Left lung (tissue), 10 donors: ENCODE data around the gene EIF3A. TPM values are rescaled to one million over a fixed set of nuclear protein-coding genes. Genes with fewer than 3 reads are reported as not detected.
"Not testable (repeated sequence)": the region's sequence is repeated elsewhere in the genome, so short reads cannot be mapped to it uniquely, and the experiment has no call there.

Source experiments
- ATAC-seq: fragments of 200-7000 bp; cut with Tn5 transposase; one replicate; pipeline ENCODE4 v1.9.1; 2020; ENCODE audit warnings: moderate library complexity
- DNase-seq, 4 donors: peaks; one replicate each; pipeline ENCODE4 v3.0.0-alpha.2; 2013 to 2020
- H3K27ac ChIP-seq, 2 donors: fragments of 200-600 bp; sonication (generic) in 1 of 2; one replicate each; pipeline versions ENCODE4 v1.5.0 to v1.8.0; 2020 to 2021
- H3K27me3 ChIP-seq, 2 donors: fragments of 200-600 bp; sonication (generic) in 1 of 2; one replicate each; pipeline versions ENCODE4 v1.5.0 to v1.8.0; 2020 to 2021
- H3K36me3 ChIP-seq, 2 donors: fragments of 200-600 bp; sonication (generic) in 1 of 2; one replicate each; pipeline versions ENCODE4 v1.5.0 to v1.8.0; 2020 to 2021
- H3K4me1 ChIP-seq, 2 donors: fragments of 200-600 bp; one replicate each; pipeline ENCODE4 v1.8.0; 2021
- H3K4me3 ChIP-seq, 2 donors: fragments of 200-600 bp; sonication (generic) in 1 of 2; one replicate each; pipeline versions ENCODE4 v1.5.0 to v1.8.0; 2020 to 2021; ENCODE audit warnings: mild to moderate bottlenecking in 1 of 2
- H3K9me3 ChIP-seq, 2 donors: fragments of 200-600 bp; sonication (generic) in 1 of 2; one replicate each; pipeline versions ENCODE4 v1.5.0 to v1.8.0; 2020 to 2021
- intact Hi-C, 2 donors: fragments of 100-400 bp; cut with DNase I; formaldehyde crosslinking; loops; one replicate each; pipeline versions ENCODE4 v1.11.2 to v1.14.2; 2022
- polyA plus RNA-seq, 6 donors: library from polyadenylated mRNA; unstranded; fragments of 120-200 nt; gene quantifications; one replicate each; pipeline ENCODE4 v1.2.1, GENCODE V29; 2013; ENCODE audit not compliant: insufficient read length in 6 of 6
- total RNA-seq, 2 donors: library from RNA; stranded (reverse); fragmentation: NEBNext Ultra II Directional; extraction: Animal tissue kit (Norgen Biotek cat#: 25700); gene quantifications; one replicate each; pipeline ENCODE4 v1.2.1, GENCODE V29; 2021
- TF ChIP-seq, protein P1 (sequence below), 2 donors: fragments of 200-600 bp; sonication (generic) in 1 of 2; IDR thresholded peaks; one replicate each; pipeline versions ENCODE4 v1.5.0 to v1.8.0; 2021; ENCODE audit warnings: antibody characterized with exemption in 2 of 2
- donor health status: DM: no; HTN: yes; CAD: no.
- donor health status: DM: no; HTN: no; CAD: no.

EIF3A gene
- total and polyA plus RNA-seq, 8 donors = 89.1 to 172 (median 154) TPM

DNA sequence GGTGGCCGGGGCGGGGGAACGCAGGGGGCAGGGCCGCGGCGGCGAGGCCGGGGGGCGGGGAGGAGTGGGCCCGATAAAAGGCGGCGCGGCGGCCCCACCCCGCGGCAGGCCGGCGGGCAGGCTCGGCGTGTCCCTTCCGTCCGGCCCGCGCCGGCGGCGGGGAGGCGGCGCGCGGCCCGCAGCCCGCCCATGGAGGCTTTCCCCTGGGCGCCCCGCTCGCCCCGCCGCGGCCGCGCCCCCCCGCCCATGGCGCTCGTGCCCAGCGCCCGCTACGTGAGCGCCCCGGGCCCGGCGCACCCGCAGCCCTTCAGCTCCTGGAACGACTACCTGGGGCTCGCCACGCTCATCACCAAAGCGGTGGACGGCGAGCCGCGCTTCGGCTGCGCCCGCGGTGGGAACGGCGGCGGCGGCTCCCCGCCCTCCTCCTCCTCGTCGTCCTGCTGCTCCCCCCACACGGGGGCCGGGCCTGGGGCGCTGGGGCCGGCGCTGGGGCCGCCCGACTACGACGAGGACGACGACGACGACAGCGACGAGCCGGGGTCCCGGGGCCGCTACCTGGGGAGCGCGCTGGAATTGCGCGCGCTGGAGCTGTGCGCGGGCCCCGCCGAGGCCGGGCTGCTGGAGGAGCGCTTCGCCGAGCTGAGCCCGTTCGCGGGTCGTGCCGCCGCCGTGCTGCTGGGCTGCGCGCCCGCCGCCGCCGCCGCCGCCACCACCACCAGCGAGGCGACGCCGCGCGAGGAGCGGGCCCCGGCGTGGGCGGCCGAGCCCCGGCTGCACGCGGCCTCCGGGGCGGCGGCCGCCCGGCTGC, 50.8 kb downstream of the EIF3A start, which contains the start of gene NANOS1:
Gene NANOS1 (plus strand): TSS at position 102 of the 808 bp plus-strand sequence. CDS start 88 bp downstream, at position 190.
- H3K27me3 ChIP-seq = peaks cover 0 to 18% of the 10 kb centered on the region in 2 donors
- peak in 3 of 4 donors; percentile 24 to 82 (median 30) for DNase-seq
- H3K27ac ChIP-seq = no peak within 1 kb of the TSS
- H3K9me3 ChIP-seq = no peaks in the 10 kb centered on the region
- intact Hi-C loops = no loop called here
- H3K4me3 ChIP-seq = peak within 1 kb of the TSS; percentile 48
- H3K4me1 ChIP-seq = peaks cover 6 to 23% of the 10 kb centered on the region in 2 donors
- TF ChIP-seq, protein P1, sequence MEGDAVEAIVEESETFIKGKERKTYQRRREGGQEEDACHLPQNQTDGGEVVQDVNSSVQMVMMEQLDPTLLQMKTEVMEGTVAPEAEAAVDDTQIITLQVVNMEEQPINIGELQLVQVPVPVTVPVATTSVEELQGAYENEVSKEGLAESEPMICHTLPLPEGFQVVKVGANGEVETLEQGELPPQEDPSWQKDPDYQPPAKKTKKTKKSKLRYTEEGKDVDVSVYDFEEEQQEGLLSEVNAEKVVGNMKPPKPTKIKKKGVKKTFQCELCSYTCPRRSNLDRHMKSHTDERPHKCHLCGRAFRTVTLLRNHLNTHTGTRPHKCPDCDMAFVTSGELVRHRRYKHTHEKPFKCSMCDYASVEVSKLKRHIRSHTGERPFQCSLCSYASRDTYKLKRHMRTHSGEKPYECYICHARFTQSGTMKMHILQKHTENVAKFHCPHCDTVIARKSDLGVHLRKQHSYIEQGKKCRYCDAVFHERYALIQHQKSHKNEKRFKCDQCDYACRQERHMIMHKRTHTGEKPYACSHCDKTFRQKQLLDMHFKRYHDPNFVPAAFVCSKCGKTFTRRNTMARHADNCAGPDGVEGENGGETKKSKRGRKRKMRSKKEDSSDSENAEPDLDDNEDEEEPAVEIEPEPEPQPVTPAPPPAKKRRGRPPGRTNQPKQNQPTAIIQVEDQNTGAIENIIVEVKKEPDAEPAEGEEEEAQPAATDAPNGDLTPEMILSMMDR (IDR thresholded peaks at IDR 0.05) = no peak
- peaks cover 0 to 21% of the 10 kb centered on the region in 2 donors for H3K36me3 ChIP-seq
- no peak for ATAC-seq

DNA sequence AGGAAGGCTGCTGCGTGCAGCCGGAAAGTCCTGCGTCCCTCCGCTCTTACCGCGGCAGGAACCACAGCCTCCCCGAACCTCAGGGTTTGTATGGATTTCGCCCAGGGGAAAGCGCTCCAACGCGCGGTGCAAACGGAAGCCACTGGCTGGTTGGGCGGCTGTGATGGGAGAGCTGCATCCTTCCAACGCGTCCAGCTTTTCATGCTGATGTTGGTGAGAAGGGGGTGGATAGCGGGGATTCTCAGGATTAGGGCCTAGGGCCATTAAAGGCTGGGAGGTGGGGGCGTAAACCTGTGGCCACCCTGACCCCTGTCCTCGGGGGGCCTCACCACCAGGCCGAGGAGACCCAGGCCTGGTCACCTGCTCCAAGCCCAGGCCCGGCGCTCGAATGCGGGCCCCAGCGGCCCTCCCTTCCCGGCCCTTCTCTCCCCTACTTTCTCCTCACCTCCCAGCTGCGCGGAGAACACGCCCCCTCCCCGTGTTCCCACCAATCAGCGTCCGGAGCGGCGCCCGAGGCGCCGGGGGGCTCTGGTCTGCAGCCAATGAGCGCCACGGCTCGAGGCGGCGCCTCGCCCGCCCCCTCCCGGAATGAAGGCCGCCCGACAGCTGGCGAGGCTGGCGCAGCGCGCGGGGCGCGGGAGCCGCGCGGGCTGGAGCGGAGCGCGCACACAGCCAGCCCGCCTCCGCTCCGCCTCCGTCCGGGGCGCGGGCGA, 51.6 kb downstream of the EIF3A start:
- Histone ChIP-seq H3K4me1 (peaks cover 6 to 23% of the 10 kb centered on the region in 2 donors), H3K36me3 (peaks cover 0 to 14% of the 10 kb centered on the region in 2 donors), H3K4me3 (peak overlapping the region; percentile 20 to 36), H3K9me3 (no peaks in the 10 kb centered on the region), H3K27ac (no peak overlapping the region), H3K27me3 (peaks cover 0 to 18% of the 10 kb centered on the region in 2 donors)
- TF ChIP-seq, protein P1 (IDR thresholded peaks at IDR 0.05) = peak; percentile 16 to 22
- ATAC-seq (peak; percentile 83), DNase-seq (peak; percentile 84 to 92 (median 90))
- intact Hi-C loops = no loop called here

DNA sequence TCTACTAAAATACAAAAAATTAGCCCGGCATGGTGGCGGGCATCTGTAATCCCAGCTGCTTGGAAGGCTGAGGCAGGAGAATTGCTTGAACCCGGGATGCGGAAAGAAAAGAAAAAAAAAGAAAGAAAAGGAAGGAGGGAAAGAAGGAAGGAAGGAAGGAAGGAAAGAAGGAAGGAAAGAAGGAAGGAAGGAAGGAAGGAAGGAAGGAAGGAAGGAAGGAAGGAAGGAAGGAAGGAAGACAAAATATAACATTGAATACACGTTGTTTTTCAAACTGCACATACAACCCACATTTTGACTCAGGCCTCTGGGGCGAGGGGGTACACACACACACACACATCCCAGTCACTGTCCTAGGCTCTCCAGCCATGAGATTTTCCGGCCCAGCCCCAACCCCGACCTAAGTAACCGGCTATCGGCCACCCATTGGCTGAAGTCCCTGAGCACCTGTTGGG, 52.1 kb downstream of the EIF3A start:
- peaks cover 6 to 23% of the 10 kb centered on the region in 2 donors for H3K4me1 ChIP-seq
- H3K27me3 ChIP-seq = peaks cover 0 to 18% of the 10 kb centered on the region in 2 donors
- H3K9me3 ChIP-seq, DNase-seq, intact Hi-C loops, H3K36me3 ChIP-seq, ATAC-seq, H3K27ac ChIP-seq: not testable (repeated sequence)
- H3K4me3 ChIP-seq = peak overlapping the region in 1 of 2 donors; percentile 36

DNA sequence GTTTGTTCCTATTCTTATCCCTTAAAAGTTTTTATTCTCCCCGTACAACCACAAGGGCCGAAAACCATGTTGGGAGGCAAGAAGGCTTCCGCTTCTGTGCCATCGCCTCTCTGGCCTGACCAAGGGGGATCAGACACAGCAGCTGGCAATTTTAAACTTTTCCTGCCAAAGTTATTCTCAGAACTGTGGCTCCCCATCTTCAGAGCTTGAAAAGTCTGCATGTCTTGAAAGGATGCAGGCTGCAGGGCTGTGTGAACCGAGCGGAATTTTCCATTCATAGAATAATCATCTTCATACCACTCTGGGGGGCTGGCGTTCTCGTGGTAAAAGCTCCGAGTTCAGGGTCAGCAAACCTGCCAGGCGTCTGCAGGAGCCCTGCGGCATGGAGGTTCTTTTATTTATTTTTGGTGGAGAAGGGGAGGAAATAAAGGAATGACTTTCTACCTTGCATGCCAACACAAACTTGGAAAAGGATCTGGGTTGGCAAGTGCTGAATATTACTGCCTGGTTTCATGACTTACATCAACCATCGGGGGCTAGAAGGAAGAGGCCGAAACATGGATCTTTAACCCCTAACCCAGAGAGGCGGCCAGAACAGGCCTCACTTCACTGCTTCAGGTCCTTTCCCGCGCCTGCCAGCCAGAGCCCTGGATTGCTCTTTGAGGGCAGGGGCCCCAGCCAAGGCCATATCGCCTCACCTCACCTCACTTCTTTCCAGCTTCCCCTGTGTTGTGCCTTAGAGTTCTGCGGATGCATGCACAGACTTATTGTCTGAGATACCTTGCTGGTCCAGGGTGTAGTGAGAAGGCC, 54.1 kb downstream of the EIF3A start:
- Histone ChIP-seq H3K4me3 (no peak overlapping the region), H3K27me3 (peaks cover 0 to 18% of the 10 kb centered on the region in 2 donors), H3K9me3 (no peaks in the 10 kb centered on the region), H3K36me3 (no peaks in the 10 kb centered on the region), H3K4me1 (peaks cover 6 to 22% of the 10 kb centered on the region in 2 donors), H3K27ac (peak overlapping the region in 1 of 2 donors; percentile 67)
- DNase-seq = no peak
- TF ChIP-seq, protein P1 (IDR thresholded peaks at IDR 0.05) = no peak
- intact Hi-C loops = no loop called here
- no peak for ATAC-seq

DNA sequence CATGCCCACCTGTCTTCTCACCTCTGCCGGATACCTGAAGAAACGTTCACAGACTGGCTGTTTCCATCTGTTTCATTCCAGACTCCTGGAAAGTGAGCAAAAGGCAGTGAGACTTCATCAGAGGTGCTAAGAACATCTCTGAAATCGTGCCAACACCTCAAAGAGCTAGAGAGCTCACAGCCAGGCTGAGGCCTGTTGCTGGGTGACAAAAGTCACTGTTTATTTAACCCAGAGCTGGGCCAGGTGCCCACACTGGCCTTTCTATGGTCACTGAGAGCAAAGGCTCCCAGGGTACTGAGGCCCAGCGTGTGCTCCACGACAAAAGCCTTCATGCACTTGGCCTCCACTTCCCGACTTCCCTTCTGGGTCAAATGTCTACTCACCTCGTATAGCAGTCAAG, 54.8 kb downstream of the EIF3A start:
- H3K4me3 ChIP-seq = no peak overlapping the region
- intact Hi-C loops = no loop called here
- TF ChIP-seq, protein P1 (IDR thresholded peaks at IDR 0.05) = no peak
- DNase-seq (peak in 2 of 4 donors; percentile 53 to 62), ATAC-seq (peak; percentile 63)
- peak overlapping the region; percentile 56 to 67 for H3K27ac ChIP-seq
- peaks cover 0 to 18% of the 10 kb centered on the region in 2 donors for H3K27me3 ChIP-seq
- H3K4me1 ChIP-seq = peaks cover 0 to 15% of the 10 kb centered on the region in 2 donors
- H3K36me3 ChIP-seq = no peaks in the 10 kb centered on the region
- no peaks in the 10 kb centered on the region for H3K9me3 ChIP-seq
